HG02610 (cell line): ENCODE results near the gene PRKN.

Source experiments
- ATAC-seq: cut with Tn5 transposase; IDR thresholded peaks from one replicate; pipeline ENCODE4 v1.9.1; 2021; ENCODE audit warnings: mild to moderate bottlenecking, moderate library complexity; ENCODE audit not compliant: unreplicated experiment

The PRKN gene

GRCh38 chr6:162082520-162082919, 645.0 kb downstream of the PRKN start:
- no peak for ATAC-seq

- no peak for ATAC-seq
Measured at GRCh38 chr6:162078667-162079066, 648.9 kb downstream of the PRKN start.

GRCh38 chr6:162078126-162078525, 649.4 kb downstream of the PRKN start:
- ATAC-seq, result no peak

- ATAC-seq, result no peak
Measured at GRCh38 chr6:162076816-162077215, 650.8 kb downstream of the PRKN start.

GRCh38 chr6:162074641-162075275, 652.8 kb downstream of the PRKN start:
- no peak for ATAC-seq

- ATAC-seq, result no peak
Measured at GRCh38 chr6:162070639-162071038, 656.9 kb downstream of the PRKN start.

- no peak for ATAC-seq
Measured at GRCh38 chr6:162069995-162070394, 657.6 kb downstream of the PRKN start.

GRCh38 chr6:162068340-162068739, 659.2 kb downstream of the PRKN start:
- no peak for ATAC-seq

- no peak for ATAC-seq
Measured at GRCh38 chr6:162063666-162064065, 663.9 kb downstream of the PRKN start.

GRCh38 chr6:162058281-162058875, 669.2 kb downstream of the PRKN start:
- ATAC-seq, result no peak

- ATAC-seq, result no peak
Measured at GRCh38 chr6:162056745-162057144, 670.8 kb downstream of the PRKN start.

- ATAC-seq, result no peak
Measured at GRCh38 chr6:162056061-162056460, 671.5 kb downstream of the PRKN start.

- ATAC-seq, result no peak
Measured at GRCh38 chr6:162055365-162055764, 672.2 kb downstream of the PRKN start.

- no peak for ATAC-seq
Measured at GRCh38 chr6:162053084-162053483, 674.5 kb downstream of the PRKN start.

GRCh38 chr6:162050579-162050978, 677.0 kb downstream of the PRKN start:
- ATAC-seq, result no peak

GRCh38 chr6:162046324-162046723, 681.2 kb downstream of the PRKN start:
- no peak for ATAC-seq

- ATAC-seq, result no peak
Measured at GRCh38 chr6:162032620-162033019, 694.9 kb downstream of the PRKN start.

GRCh38 chr6:162029873-162030576, 697.5 kb downstream of the PRKN start:
- no peak for ATAC-seq

GRCh38 chr6:162026843-162027242, 700.7 kb downstream of the PRKN start:
- no peak for ATAC-seq

GRCh38 chr6:162026031-162026430, 701.5 kb downstream of the PRKN start:
- ATAC-seq, result no peak

GRCh38 chr6:162019349-162019748, 708.2 kb downstream of the PRKN start:
- no peak for ATAC-seq

- ATAC-seq, result no peak
Measured at GRCh38 chr6:162017536-162017935, 710.0 kb downstream of the PRKN start.
